GM12873 (cell line): ENCODE data around the gene RWDD3.

Experiments
- CTCF ChIP-seq: IDR thresholded peaks from 2 replicates; pipeline ENCODE4 v1.5.1; 2012; ENCODE audit warnings: low read depth, mild to moderate bottlenecking, moderate library complexity, low read length, control low read depth; ENCODE audit not compliant: insufficient read depth; ENCODE audit errors: missing control alignments

Gene RWDD3

GRCh38 chr1:95203908-95204437 is 30.0 kb upstream of the RWDD3 start:
- TF ChIP-seq CTCF: no peak

DNA sequence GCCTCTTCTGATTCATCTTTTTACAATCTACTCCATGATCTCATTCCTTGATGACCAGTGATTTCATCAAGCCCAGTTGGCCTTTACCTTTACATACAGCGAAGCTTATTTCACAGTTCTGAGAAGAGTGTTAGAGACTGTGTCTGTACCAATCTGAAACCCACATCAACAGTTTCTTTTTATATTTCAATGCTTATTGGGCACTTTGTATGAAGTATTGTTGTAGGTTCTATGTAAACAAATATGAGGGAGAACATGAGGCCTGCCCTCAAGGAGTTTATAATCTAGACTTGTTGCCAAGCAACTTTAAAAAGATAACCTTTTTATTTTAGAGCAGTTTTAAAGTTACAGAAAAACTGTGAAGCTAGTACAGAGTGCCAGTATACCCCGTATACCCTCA is 27.5 kb upstream of the RWDD3 start:
- no peak for TF ChIP-seq CTCF

GRCh38 chr1:95207223-95207935 is 26.6 kb upstream of the RWDD3 start:
- TF ChIP-seq CTCF: no peak

GRCh38 chr1:95208876-95209275 is 25.1 kb upstream of the RWDD3 start:
- no peak for TF ChIP-seq CTCF

GRCh38 chr1:95209291-95209690 is 24.7 kb upstream of the RWDD3 start:
- no peak for TF ChIP-seq CTCF

DNA sequence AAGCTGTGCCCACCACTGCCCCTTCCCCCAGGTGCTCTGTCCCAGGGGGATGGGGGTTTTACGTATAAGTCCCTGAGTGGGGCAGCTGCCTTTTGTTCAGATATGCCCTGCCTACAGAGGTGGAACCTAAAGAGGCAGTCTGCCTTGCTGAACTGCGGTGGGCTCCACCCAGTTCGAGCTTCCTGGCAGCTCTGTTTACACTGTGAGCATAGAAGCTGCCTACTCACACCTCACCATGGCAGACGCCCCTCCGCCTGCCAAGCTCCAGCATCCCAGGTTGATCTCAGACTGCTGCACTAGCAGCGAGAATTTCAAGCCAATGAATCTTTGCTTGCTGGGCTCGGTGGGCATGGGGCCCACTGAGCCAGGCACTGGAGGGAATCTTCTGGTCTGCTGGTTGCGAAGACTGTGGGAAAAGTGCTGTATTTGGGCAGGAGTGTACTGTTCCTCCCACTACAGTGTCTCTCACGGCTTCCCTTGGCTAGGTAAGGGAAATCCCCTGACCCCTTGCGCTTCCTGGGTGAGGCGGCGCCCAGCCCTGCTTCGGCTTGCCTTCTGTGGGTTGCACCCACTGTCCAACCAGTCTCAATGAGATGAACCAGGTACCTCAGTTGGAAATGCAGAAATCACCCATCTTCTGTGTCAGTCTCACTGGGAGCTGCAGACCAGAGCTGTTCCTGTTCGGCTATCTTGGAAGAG is 17.6 kb upstream of the RWDD3 start:
- TF ChIP-seq CTCF: no peak

DNA sequence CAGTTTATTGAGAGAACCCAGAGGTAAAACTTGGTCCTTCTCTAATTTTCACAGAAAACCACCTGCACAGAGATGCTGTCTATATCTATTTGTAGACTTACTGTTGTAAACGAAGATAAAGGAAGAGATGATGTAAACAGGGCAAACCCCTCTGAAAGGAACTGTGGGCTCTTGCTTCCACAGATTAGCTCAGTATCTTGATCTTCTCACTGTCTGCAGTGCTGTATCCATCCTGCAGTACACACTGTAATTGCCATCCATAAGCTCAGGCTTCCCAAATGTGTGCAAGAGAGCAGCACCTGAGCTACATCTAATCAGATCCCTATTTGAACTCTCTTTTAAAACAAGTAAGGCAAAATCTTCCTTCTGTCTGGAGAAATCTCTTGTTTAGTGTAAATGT is 16.6 kb upstream of the RWDD3 start:
- TF ChIP-seq CTCF: no peak
